Memory B cell (primary cell): ENCODE results near the gene TWF1.
A peak's percentile ranks its signal among the peaks of the same experiment; 100 is the strongest.
"Not testable (repeated sequence)": the region's sequence is repeated elsewhere in the genome, so short reads cannot be mapped to it uniquely, and the experiment has no call there.

Source experiments
- ATAC-seq: fragments of 150-1000 bp; cut with Tn5 transposase; 2 replicates; pipeline ENCODE4 v1.10.0; 2021; ENCODE audit warnings: low read depth, mild to moderate bottlenecking, moderate library complexity
- DNase-seq, 2 donors: peaks; one replicate each; pipeline ENCODE4 v3.0.0; 2022; ENCODE audit warnings: low spot score in 2 of 2
- H3K27ac Mint-ChIP-seq: one replicate; pipeline ENCODE4 v1.8.0; 2022; ENCODE audit warnings: mild to moderate bottlenecking, moderate library complexity, mixed read lengths
- H3K27me3 Mint-ChIP-seq: one replicate; pipeline ENCODE4 v1.8.0; 2022; ENCODE audit warnings: mixed read lengths
- H3K36me3 Mint-ChIP-seq: one replicate; pipeline ENCODE4 v1.8.0; 2022; ENCODE audit warnings: mild to moderate bottlenecking, mixed read lengths
- H3K4me1 Mint-ChIP-seq: one replicate; pipeline ENCODE4 v1.8.0; 2022; ENCODE audit warnings: mixed read lengths
- H3K4me3 Mint-ChIP-seq: one replicate; pipeline ENCODE4 v1.8.0; 2022; ENCODE audit warnings: mild to moderate bottlenecking, moderate library complexity, mixed read lengths
- H3K9me3 Mint-ChIP-seq: one replicate; pipeline ENCODE4 v1.8.0; 2022; ENCODE audit warnings: mixed read lengths

TWF1 gene

GRCh38 chr12:43766291-43766690 lies 39.8 kb downstream of the TWF1 start:
- Mint-ChIP-seq H3K4me1 (peaks cover 15% of the 10 kb centered on the region), H3K4me3 (no peak overlapping the region)
- DNase-seq = no peak

GRCh38 chr12:43764528-43764927 lies 41.6 kb downstream of the TWF1 start:
- no peak for ATAC-seq
- H3K27me3 Mint-ChIP-seq = no peaks in the 10 kb centered on the region
- H3K36me3 Mint-ChIP-seq = peaks cover 13% of the 10 kb centered on the region
- H3K4me3 Mint-ChIP-seq = no peak overlapping the region
- DNase-seq = no peak
- H3K9me3 Mint-ChIP-seq = peaks cover 2% of the 10 kb centered on the region
- H3K4me1 Mint-ChIP-seq = peaks cover 21% of the 10 kb centered on the region
- H3K27ac Mint-ChIP-seq = no peak overlapping the region

More at GRCh38 chr12:43766291-43766690, 39.8 kb downstream of the TWF1 start:
- no peak overlapping the region for H3K27ac Mint-ChIP-seq
- H3K27me3 Mint-ChIP-seq = no peaks in the 10 kb centered on the region
- peaks cover 2% of the 10 kb centered on the region for H3K9me3 Mint-ChIP-seq
- peaks cover 23% of the 10 kb centered on the region for H3K36me3 Mint-ChIP-seq
- ATAC-seq = no peak

GRCh38 chr12:43763769-43764168 lies 42.3 kb downstream of the TWF1 start:
- H3K4me1 Mint-ChIP-seq = peaks cover 24% of the 10 kb centered on the region
- H3K27me3 Mint-ChIP-seq = no peaks in the 10 kb centered on the region
- no peak overlapping the region for H3K4me3 Mint-ChIP-seq
- H3K9me3 Mint-ChIP-seq = peaks cover 2% of the 10 kb centered on the region
- DNase-seq (no peak), ATAC-seq (no peak)
- no peak overlapping the region for H3K27ac Mint-ChIP-seq
- peaks cover 11% of the 10 kb centered on the region for H3K36me3 Mint-ChIP-seq

GRCh38 chr12:43762596-43762995 lies 43.5 kb downstream of the TWF1 start:
- no peak for DNase-seq
- no peak overlapping the region for H3K4me3 Mint-ChIP-seq
- peaks cover 2% of the 10 kb centered on the region for H3K9me3 Mint-ChIP-seq
- H3K36me3 Mint-ChIP-seq = peaks cover 6% of the 10 kb centered on the region
- no peak for ATAC-seq
- no peak overlapping the region for H3K27ac Mint-ChIP-seq
- no peaks in the 10 kb centered on the region for H3K27me3 Mint-ChIP-seq
- peaks cover 35% of the 10 kb centered on the region for H3K4me1 Mint-ChIP-seq

- Mint-ChIP-seq H3K36me3 (peaks cover 7% of the 10 kb centered on the region), H3K27ac (no peak overlapping the region), H3K27me3 (no peaks in the 10 kb centered on the region), H3K9me3 (peaks cover 3% of the 10 kb centered on the region), H3K4me1 (peaks cover 43% of the 10 kb centered on the region), H3K4me3 (peak overlapping the region; percentile 15)
- DNase-seq (no peak), ATAC-seq (no peak)
Observed at GRCh38 chr12:43761500-43761899, 44.6 kb downstream of the TWF1 start.

GRCh38 chr12:43760396-43760795 lies 45.7 kb downstream of the TWF1 start:
- ATAC-seq (no peak), DNase-seq (no peak)
- H3K4me1 Mint-ChIP-seq = peaks cover 50% of the 10 kb centered on the region
- peak overlapping the region; percentile 42 for H3K27ac Mint-ChIP-seq
- H3K36me3 Mint-ChIP-seq = peaks cover 8% of the 10 kb centered on the region
- no peaks in the 10 kb centered on the region for H3K27me3 Mint-ChIP-seq
- peak overlapping the region; percentile 94 for H3K4me3 Mint-ChIP-seq
- peaks cover 3% of the 10 kb centered on the region for H3K9me3 Mint-ChIP-seq

- peaks cover 17% of the 10 kb centered on the region for H3K36me3 Mint-ChIP-seq
- H3K27ac Mint-ChIP-seq = peak within 1 kb of the TSS; percentile 97
- H3K4me3 Mint-ChIP-seq = peak within 1 kb of the TSS; percentile 94
- ATAC-seq = peak; percentile 94
- no peaks in the 10 kb centered on the region for H3K27me3 Mint-ChIP-seq
- peaks cover 50% of the 10 kb centered on the region for H3K4me1 Mint-ChIP-seq
- peak; percentile 86 to 89 for DNase-seq
- H3K9me3 Mint-ChIP-seq = peaks cover 3% of the 10 kb centered on the region
Observed at GRCh38 chr12:43758728-43759563, 47.2 kb downstream of the TWF1 start, which contains the start of the genes IRAK4 and PUS7L. Gene IRAK4 (plus strand): TSS chr12:43758951. CDS start chr12:43768112, 9,161 bp downstream. Gene PUS7L (minus strand): TSS chr12:43758790. CDS start chr12:43755245, 3,545 bp downstream.

- Mint-ChIP-seq H3K27me3 (no peaks in the 10 kb centered on the region), H3K9me3 (peaks cover 1% of the 10 kb centered on the region), H3K4me3 (peak overlapping the region; percentile 94), H3K36me3 (peaks cover 13% of the 10 kb centered on the region), H3K4me1 (peaks cover 46% of the 10 kb centered on the region), H3K27ac (peak overlapping the region; percentile 97)
- DNase-seq (no peak), ATAC-seq (peak; percentile 3)
Observed at GRCh38 chr12:43758247-43758727, 47.8 kb downstream of the TWF1 start.

GRCh38 chr12:43754015-43754414 lies 52.1 kb downstream of the TWF1 start:
- Mint-ChIP-seq H3K36me3 (peaks cover 30% of the 10 kb centered on the region), H3K27ac (no peak overlapping the region), H3K9me3 (peaks cover 1% of the 10 kb centered on the region), H3K27me3 (no peaks in the 10 kb centered on the region), H3K4me3 (no peak overlapping the region), H3K4me1 (peaks cover 35% of the 10 kb centered on the region)
- DNase-seq (no peak), ATAC-seq (no peak)

- ATAC-seq, H3K27ac Mint-ChIP-seq, H3K4me3 Mint-ChIP-seq, H3K27me3 Mint-ChIP-seq, H3K9me3 Mint-ChIP-seq, DNase-seq: not testable (repeated sequence)
- peaks cover 31% of the 10 kb centered on the region for H3K36me3 Mint-ChIP-seq
- H3K4me1 Mint-ChIP-seq = peaks cover 16% of the 10 kb centered on the region
Observed at GRCh38 chr12:43751360-43751759, 54.8 kb downstream of the TWF1 start.

- Mint-ChIP-seq H3K36me3 (peaks cover 32% of the 10 kb centered on the region), H3K4me3 (no peak overlapping the region), H3K27me3 (no peaks in the 10 kb centered on the region), H3K9me3 (no peaks in the 10 kb centered on the region), H3K27ac (no peak overlapping the region), H3K4me1 (peaks cover 10% of the 10 kb centered on the region)
- no peak for ATAC-seq
- no peak for DNase-seq
Observed at GRCh38 chr12:43750814-43751213, 55.3 kb downstream of the TWF1 start.

GRCh38 chr12:43749016-43749415 lies 57.1 kb downstream of the TWF1 start:
- peaks cover 27% of the 10 kb centered on the region for H3K36me3 Mint-ChIP-seq
- H3K9me3 Mint-ChIP-seq = no peaks in the 10 kb centered on the region

GRCh38 chr12:43744826-43745225 lies 61.3 kb downstream of the TWF1 start:
- no peak for ATAC-seq
- H3K4me1 Mint-ChIP-seq = peaks cover 6% of the 10 kb centered on the region
- H3K9me3 Mint-ChIP-seq = no peaks in the 10 kb centered on the region
- no peak overlapping the region for H3K4me3 Mint-ChIP-seq
- H3K27ac Mint-ChIP-seq = no peak overlapping the region
- no peak for DNase-seq
- peaks cover 23% of the 10 kb centered on the region for H3K36me3 Mint-ChIP-seq
- no peaks in the 10 kb centered on the region for H3K27me3 Mint-ChIP-seq

More at GRCh38 chr12:43749016-43749415, 57.1 kb downstream of the TWF1 start:
- H3K27ac Mint-ChIP-seq = no peak overlapping the region
- H3K4me1 Mint-ChIP-seq = peaks cover 10% of the 10 kb centered on the region
- no peak for DNase-seq
- ATAC-seq = no peak
- no peak overlapping the region for H3K4me3 Mint-ChIP-seq
- H3K27me3 Mint-ChIP-seq = no peaks in the 10 kb centered on the region
